ENCODE data around the gene SP7.

GRCh38 chr12:53289891-53290290, 46.3 kb downstream of the SP7 start:
- TF ChIP-seq BCLAF1 (IDR thresholded peaks at IDR 0.05): no peak
- TF ChIP-seq CTCF (IDR thresholded peaks at IDR 0.05 in 2 of 3, conservative IDR thresholded peaks at IDR 0.05 in 1 of 3; ENCODE audit: control insufficient read depth in 2 of 3, extremely low read depth in 1 of 3, insufficient read depth in 1 of 3, low read depth in 3 of 3, low read length in 3 of 3): no peak
- TF ChIP-seq POLR2AphosphoS5 (IDR thresholded peaks at IDR 0.05; ENCODE audit: low read length): no peak
- no peak for TF ChIP-seq EZH2 (IDR thresholded peaks at IDR 0.05; ENCODE audit: borderline replicate concordance, control insufficient read depth, low read depth, low read length)
- TF ChIP-seq EP300 (IDR thresholded peaks at IDR 0.05; ENCODE audit: borderline replicate concordance in 1 of 2, control insufficient read depth in 1 of 2, low read depth in 2 of 2, low read length in 2 of 2): no peak
- no peak for TF ChIP-seq CBX3 (IDR thresholded peaks at IDR 0.05; ENCODE audit: borderline replicate concordance, low read depth)
- no peak for TF ChIP-seq SMAD1 (IDR thresholded peaks at IDR 0.05; ENCODE audit: low read depth, partially characterized antibody)
- no peak for TF ChIP-seq YY1 (IDR thresholded peaks at IDR 0.05; ENCODE audit: low read depth, low read length)
